ENCODE data around the gene FIBCD1. TPM values are rescaled to one million over a fixed set of nuclear protein-coding genes. Genes with fewer than 3 reads are reported as not detected.

The FIBCD1 gene
- total RNA-seq, 1 donor from 2014 or later: not detected

DNA sequence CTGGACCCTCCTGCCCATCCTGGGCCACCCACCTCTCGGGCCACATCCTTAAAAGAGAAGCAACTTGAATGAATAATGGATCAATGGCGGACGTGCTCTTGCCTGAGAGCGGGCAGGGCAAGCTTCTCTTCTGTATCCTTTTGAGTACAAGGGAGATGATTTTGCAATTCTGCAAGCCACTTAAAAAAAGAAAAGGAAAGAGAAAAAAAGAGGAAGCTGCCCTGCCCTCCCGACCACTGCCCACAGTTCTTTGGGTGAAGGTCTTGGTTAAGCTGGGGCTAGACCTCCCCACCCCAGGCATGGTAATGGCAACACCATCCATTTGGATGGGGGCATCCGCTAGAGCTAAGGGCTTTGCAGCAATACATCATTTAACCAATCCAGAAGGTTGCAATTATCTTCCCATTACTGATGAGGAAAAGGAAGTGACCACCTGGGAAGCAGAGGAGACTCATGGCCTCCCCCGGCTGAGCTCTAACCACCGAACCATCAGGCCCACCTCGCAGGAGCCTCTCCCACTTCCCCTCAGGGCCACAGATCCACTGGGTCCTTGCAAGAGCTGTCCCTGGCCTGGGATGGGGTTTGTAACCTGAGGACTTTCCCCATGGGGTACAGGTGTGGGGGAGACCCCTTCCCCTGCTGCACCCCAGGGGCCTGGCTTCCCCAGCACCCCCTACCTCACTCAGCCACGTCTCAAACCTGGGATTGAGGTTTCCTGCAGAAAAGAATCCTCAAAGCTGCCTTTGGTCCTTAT lies 42.1 kb upstream of the FIBCD1 start:
- Mint-ChIP-seq H3K9me3 (no peaks in the 10 kb centered on the region), H3K27ac (no peak overlapping the region), H3K4me3 (no peak overlapping the region), H3K27me3 (ENCODE audit: insufficient read depth) (peaks cover 2% of the 10 kb centered on the region), H3K4me1 (ENCODE audit: low read depth) (no peaks in the 10 kb centered on the region), H3K36me3 (ENCODE audit: low read depth) (no peaks in the 10 kb centered on the region)
- no peak for DNase-seq (ENCODE audit: low spot score)
- intact Hi-C loops (cut with micrococcal nuclease): no loop called here

DNA sequence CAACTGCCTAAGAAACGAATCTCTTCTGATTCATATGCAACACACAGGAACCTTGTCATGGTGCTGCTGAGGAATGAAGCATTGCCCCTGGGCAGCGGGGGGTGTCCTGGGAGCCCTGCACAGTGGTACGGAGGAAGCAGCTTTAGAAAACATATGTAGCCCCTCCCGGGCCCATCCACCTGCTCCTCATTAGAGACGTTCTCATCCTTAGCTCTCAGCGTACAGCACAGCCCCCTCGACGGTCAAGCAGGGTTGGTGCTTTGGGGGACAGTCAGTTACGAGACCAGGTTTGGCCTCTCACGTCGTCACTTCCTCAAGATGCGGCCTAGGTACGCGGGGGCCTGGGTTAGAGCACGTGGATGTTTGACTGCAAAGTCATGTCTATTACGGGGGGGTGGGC lies 41.5 kb upstream of the FIBCD1 start:
- no peak overlapping the region for H3K4me3 Mint-ChIP-seq
- H3K27me3 Mint-ChIP-seq (ENCODE audit: insufficient read depth): peaks cover 2% of the 10 kb centered on the region
- H3K36me3 Mint-ChIP-seq (ENCODE audit: low read depth): no peaks in the 10 kb centered on the region
- H3K4me1 Mint-ChIP-seq (ENCODE audit: low read depth): no peaks in the 10 kb centered on the region
- H3K27ac Mint-ChIP-seq: no peak overlapping the region
- no peaks in the 10 kb centered on the region for H3K9me3 Mint-ChIP-seq
- intact Hi-C loops (cut with micrococcal nuclease): no loop called here
- no peak for DNase-seq (ENCODE audit: low spot score)

DNA sequence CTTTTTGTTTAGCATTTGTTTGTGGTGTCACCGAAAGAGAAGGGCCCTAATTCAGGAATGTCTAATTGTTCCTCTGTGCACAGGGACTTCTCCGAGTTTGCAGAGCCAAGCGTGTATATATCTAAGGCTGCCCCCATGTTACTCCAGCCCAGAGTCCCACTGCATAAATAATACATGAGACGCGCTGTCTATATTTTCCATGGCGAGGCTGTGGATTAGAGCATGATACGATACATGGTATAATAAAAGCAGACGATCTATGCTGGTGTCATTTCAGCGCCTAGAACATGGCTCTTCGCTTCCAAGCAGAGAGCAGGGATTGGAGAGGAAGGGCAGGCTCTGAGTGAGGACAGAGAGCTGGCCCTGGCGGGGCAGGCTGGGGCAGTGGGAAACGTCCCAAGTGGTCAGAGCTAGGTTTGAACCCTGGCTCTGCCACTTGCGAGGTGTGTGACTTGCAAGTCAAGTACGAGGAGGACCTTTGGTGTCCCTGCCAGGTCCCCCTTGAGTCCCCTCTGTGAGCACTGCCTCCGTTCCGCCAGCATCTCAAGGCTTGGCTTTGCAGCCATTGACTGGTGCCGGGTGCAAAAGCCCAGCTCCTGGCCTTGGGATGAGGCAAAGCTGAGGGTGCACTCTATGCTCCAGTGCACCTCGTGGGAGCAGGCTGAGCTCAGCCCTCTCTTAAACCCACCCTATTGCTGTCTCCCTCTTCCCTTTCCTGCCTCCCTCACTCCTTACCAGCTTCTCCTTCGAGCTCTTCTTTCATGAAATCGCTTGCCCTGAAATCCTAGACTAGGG lies 40.7 kb upstream of the FIBCD1 start:
- DNase-seq (ENCODE audit: low spot score): no peak
- H3K9me3 Mint-ChIP-seq: no peaks in the 10 kb centered on the region
- no peak overlapping the region for H3K27ac Mint-ChIP-seq
- no peaks in the 10 kb centered on the region for H3K4me1 Mint-ChIP-seq (ENCODE audit: low read depth)
- no peaks in the 10 kb centered on the region for H3K36me3 Mint-ChIP-seq (ENCODE audit: low read depth)
- H3K27me3 Mint-ChIP-seq (ENCODE audit: insufficient read depth): peaks cover 2% of the 10 kb centered on the region
- intact Hi-C loops (cut with micrococcal nuclease): no loop called here
- no peak overlapping the region for H3K4me3 Mint-ChIP-seq

GRCh38 chr9:130977811-130978221 lies 38.8 kb upstream of the FIBCD1 start:
- no peak for DNase-seq (ENCODE audit: low spot score)
- no peak overlapping the region for H3K27ac Mint-ChIP-seq
- peaks cover 2% of the 10 kb centered on the region for H3K27me3 Mint-ChIP-seq (ENCODE audit: insufficient read depth)
- intact Hi-C loops (cut with micrococcal nuclease): no loop called here
- H3K4me3 Mint-ChIP-seq: no peak overlapping the region
- no peaks in the 10 kb centered on the region for H3K36me3 Mint-ChIP-seq (ENCODE audit: low read depth)
- H3K9me3 Mint-ChIP-seq: no peaks in the 10 kb centered on the region
- H3K4me1 Mint-ChIP-seq (ENCODE audit: low read depth): no peaks in the 10 kb centered on the region

- H3K9me3 Mint-ChIP-seq: no peaks in the 10 kb centered on the region
- no peaks in the 10 kb centered on the region for H3K36me3 Mint-ChIP-seq (ENCODE audit: low read depth)
- no peak for DNase-seq (ENCODE audit: low spot score)
- H3K27me3 Mint-ChIP-seq (ENCODE audit: insufficient read depth): peaks cover 2% of the 10 kb centered on the region
- no peak overlapping the region for H3K27ac Mint-ChIP-seq
- no peak overlapping the region for H3K4me3 Mint-ChIP-seq
- no peaks in the 10 kb centered on the region for H3K4me1 Mint-ChIP-seq (ENCODE audit: low read depth)
- intact Hi-C loops (cut with micrococcal nuclease): no loop called here
Measured at GRCh38 chr9:130975932-130976841, 37.1 kb upstream of the FIBCD1 start.

DNA sequence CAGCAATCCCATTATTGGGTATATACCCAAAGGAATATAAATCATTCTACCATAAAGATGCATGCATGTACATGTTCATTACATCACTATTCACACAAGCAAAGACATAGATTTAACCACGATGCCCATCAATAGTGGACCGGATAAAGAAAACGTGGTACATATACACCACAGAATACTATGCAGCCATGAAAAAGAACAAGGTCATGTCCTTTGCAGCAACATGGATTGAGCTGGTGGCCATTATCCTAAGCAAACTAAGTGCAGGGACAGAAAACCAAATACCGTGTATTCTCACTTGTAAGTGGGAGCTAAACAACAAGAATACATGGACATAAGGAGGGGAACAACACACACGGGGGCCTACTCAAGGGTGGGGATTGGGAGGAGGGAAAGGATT lies 36.1 kb upstream of the FIBCD1 start:
- Mint-ChIP-seq H3K36me3 (ENCODE audit: low read depth) (no peaks in the 10 kb centered on the region), H3K27me3 (ENCODE audit: insufficient read depth) (no peaks in the 10 kb centered on the region), H3K27ac (no peak overlapping the region), H3K9me3 (no peaks in the 10 kb centered on the region), H3K4me3 (no peak overlapping the region), H3K4me1 (ENCODE audit: low read depth) (no peaks in the 10 kb centered on the region)
- DNase-seq (ENCODE audit: low spot score): no peak
- intact Hi-C loops (cut with micrococcal nuclease): no loop called here

DNA sequence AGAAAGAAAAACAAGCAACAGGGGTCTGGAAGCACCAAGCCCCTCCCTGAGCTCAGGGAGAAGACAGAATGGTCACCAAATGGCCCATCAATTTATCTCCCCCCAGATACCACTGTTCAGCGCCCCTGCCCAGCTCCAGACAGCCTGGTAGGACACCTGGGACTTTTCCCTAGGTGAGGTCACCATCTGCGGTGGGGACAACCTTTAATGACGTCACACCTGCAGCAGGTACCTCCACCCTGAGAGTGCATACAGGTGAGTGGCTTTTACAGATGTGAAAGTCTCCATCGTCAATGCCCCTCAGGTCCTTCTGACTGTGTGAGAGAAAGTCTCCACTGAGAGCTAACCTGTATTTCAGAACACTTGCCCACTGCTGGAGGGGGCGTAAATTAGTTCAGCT lies 35.6 kb upstream of the FIBCD1 start:
- H3K4me3 Mint-ChIP-seq: no peak overlapping the region
- no peak overlapping the region for H3K27ac Mint-ChIP-seq
- H3K36me3 Mint-ChIP-seq (ENCODE audit: low read depth): no peaks in the 10 kb centered on the region
- DNase-seq (ENCODE audit: low spot score): no peak
- no peaks in the 10 kb centered on the region for H3K4me1 Mint-ChIP-seq (ENCODE audit: low read depth)
- H3K27me3 Mint-ChIP-seq (ENCODE audit: insufficient read depth): no peaks in the 10 kb centered on the region
- no peaks in the 10 kb centered on the region for H3K9me3 Mint-ChIP-seq
- intact Hi-C loops (cut with micrococcal nuclease): no loop called here

- intact Hi-C loops (cut with micrococcal nuclease): no loop called here
- no peaks in the 10 kb centered on the region for H3K4me1 Mint-ChIP-seq (ENCODE audit: low read depth)
- H3K4me3 Mint-ChIP-seq: no peak overlapping the region
- no peak overlapping the region for H3K27ac Mint-ChIP-seq
- no peaks in the 10 kb centered on the region for H3K9me3 Mint-ChIP-seq
- no peaks in the 10 kb centered on the region for H3K36me3 Mint-ChIP-seq (ENCODE audit: low read depth)
- no peak for DNase-seq (ENCODE audit: low spot score)
- H3K27me3 Mint-ChIP-seq (ENCODE audit: insufficient read depth): no peaks in the 10 kb centered on the region
Measured at GRCh38 chr9:130973686-130974281, 34.7 kb upstream of the FIBCD1 start.

GRCh38 chr9:130972957-130973685 lies 34.1 kb upstream of the FIBCD1 start:
- DNase-seq (ENCODE audit: low spot score): no peak
- intact Hi-C loops (cut with micrococcal nuclease): no loop called here
- Mint-ChIP-seq H3K4me1 (ENCODE audit: low read depth) (no peaks in the 10 kb centered on the region), H3K4me3 (no peak overlapping the region), H3K36me3 (ENCODE audit: low read depth) (no peaks in the 10 kb centered on the region), H3K27ac (no peak overlapping the region), H3K9me3 (no peaks in the 10 kb centered on the region), H3K27me3 (ENCODE audit: insufficient read depth) (no peaks in the 10 kb centered on the region)

DNA sequence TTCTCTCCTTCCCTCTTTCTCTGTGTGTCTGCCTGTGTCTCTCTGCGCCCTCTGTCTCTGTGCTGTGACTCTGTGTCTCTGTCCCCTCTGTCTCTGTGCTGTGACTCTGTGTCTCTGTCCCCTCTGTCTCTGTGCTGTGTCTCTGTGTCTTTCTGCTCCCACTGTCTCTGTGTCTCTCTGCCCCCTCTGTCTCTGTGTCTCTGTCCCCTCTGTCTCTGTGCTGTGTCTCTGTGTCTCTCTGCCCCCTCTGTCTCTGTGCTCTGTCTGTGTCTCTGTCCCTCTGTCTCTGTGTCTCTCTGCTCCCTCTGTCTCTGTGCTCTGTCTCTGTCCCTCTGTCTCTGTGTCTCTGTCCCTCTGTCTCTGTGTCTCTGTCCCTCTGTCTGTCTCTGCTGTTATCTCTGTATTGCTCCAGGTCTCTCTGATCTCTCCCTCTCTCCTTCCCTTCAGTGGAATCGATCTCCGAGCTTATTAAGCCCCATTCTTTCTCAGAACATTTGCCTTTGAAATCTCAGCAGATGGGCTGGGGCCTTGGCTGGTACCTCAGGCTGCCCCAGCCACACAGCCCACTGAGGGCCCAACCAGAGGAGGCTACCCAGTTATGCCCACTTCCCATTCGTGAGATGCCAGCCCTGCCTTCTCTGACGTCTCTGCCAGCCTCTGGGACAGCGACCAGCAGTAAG lies 33.4 kb upstream of the FIBCD1 start:
- intact Hi-C loops (cut with micrococcal nuclease): no loop called here
- Mint-ChIP-seq H3K9me3 (no peaks in the 10 kb centered on the region), H3K27me3 (ENCODE audit: insufficient read depth) (no peaks in the 10 kb centered on the region), H3K27ac (no peak overlapping the region), H3K36me3 (ENCODE audit: low read depth) (no peaks in the 10 kb centered on the region), H3K4me3 (no peak overlapping the region), H3K4me1 (ENCODE audit: low read depth) (no peaks in the 10 kb centered on the region)
- no peak for DNase-seq (ENCODE audit: low spot score)

DNA sequence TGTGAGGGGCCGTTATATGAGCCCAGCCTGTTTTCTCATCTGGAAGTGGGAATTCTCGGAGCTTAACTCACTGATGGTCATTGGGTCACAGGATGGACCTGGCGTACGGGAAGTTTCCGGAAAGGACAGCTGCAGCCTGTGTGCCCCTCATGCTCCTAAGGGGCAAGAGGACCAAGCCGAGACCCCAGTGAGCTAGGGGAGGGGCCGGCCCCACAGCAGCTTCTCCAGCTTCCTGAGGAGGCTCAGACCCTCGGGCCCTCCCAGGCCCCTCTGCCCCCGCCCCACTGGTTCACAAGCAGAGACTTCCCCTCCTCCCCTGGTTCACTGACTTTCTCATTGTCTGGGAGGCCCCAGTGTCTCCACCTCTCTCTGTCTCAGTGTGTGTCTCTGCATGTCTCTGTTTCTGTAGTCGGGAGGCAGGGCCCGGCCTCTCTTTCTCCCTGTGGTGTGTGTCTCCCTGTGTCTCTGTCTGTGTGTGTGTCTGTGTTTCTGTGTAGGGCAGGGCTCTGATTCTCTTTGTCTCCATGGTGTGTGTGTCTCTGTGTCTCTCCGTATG lies 32.3 kb upstream of the FIBCD1 start:
- Mint-ChIP-seq H3K4me3 (no peak overlapping the region), H3K36me3 (ENCODE audit: low read depth) (no peaks in the 10 kb centered on the region), H3K9me3 (no peaks in the 10 kb centered on the region), H3K27me3 (ENCODE audit: insufficient read depth) (no peaks in the 10 kb centered on the region), H3K4me1 (ENCODE audit: low read depth) (no peaks in the 10 kb centered on the region), H3K27ac (no peak overlapping the region)
- intact Hi-C loops (cut with micrococcal nuclease): no loop called here
- DNase-seq (ENCODE audit: low spot score): no peak

Measured in activated T-helper 1 cell treated with anti-CD3 and anti-CD28 coated beads, Interleukin-12 subunit alpha, Interleukin-12 subunit beta, Interleukin-2, Interleukin-4 antibody, amounts not matched to agents 30 ng/mL and 10 ng/mL and 1 ng/mL, durations not matched to agents 14 hours and 24 hours and 36 hours (primary cell).